Stimulated activated CD4-positive, alpha-beta T cell treated with anti-CD3 and anti-CD28 coated beads, Interleukin-15, amount 100 ng/mL, for 48 hours (primary cell): ENCODE measurements around the gene CCSAP.
"Not testable (repeated sequence)": the region's sequence is repeated elsewhere in the genome, so short reads cannot be mapped to it uniquely, and the experiment has no call there.

ENCODE experiments used
- DNase-seq, 2 donors: peaks; one replicate each; pipeline ENCODE4 v3.0.0-alpha.2; 2020; ENCODE audit warnings: low read depth in 2 of 2

The CCSAP gene

DNA sequence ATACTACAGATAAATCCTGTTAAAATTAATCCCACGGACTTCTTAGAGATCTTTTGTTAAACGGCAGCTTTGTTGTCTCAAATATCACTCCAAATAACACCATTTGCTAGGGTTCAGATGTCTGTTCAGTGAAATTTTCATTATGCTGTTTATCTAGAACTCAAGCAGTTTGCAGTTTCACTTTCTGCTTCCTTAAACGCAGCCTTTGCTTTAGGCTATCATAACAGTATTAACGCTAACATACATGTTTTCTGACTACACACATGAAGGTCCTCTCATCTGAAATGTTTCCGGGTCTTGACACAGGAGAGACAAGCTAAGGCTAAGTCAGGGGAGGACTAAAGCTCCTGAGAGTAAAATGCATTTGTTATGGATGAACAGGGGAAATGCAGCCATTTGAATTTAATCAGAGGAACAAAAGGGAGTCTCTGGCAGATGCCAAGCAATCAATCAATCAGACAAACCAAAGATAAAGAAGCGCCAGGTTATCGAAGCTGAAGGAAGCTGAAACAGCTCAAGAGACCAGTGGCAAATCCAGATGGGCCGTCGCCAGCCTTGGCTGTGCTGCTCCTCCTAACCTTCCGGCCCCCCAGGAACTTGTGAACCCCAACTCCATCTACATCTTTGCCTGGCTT is 16.9 kb downstream of the CCSAP start:
- DNase-seq = no peak

GRCh38 chr1:229325401-229325800 is 17.4 kb downstream of the CCSAP start:
- DNase-seq = no peak

DNA sequence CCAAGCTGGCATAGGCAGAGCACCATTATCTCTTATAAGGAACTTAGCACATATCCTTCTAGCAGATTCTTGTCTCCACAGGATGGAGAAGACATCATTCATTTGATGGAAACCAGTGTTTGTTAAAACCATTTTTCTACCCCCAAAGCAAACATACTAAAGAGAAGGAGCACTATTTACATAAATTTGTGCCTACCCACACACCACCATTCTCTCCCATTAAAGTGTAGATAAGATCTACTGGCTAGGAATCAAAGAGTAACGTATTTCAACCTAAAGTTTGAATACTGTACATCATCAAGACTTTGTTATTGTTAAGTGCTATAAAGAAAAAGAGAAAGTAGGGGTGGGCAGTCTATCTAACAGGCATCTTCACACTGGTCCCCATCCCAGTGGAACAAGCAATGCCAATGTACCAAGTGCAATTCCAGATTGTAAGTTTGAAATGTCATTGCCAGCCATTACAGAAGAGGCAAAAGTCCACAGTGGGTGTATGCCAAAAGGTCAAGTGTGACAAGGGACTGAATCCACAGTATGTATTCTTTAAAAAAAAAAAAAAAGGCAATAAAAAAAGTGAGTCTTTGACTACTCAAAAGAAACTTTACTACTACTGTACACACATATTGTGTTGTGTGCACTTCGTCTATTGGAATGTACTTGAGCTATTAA is 18.8 kb downstream of the CCSAP start:
- no peak for DNase-seq

DNA sequence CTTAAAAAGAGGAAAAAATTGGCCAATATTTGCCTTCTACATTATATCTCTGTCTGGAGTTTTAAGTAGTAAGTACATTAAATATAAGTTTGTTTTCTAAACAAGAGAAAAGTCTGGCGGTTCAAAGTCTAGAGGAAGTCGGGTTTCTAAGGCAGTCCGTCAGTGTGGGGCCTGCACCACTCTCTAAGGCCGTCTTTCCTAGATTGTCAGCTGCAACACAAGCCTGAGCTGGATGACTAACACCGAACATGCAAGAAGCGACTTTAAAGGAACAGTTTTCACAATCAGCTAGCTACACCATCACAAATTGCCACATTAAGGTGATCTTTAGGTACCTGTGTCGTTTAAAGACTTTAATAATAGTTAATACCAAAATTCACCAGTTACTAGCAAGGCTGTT is 19.6 kb downstream of the CCSAP start:
- no peak for DNase-seq

GRCh38 chr1:229319487-229319886 is 23.4 kb downstream of the CCSAP start:
- DNase-seq = no peak

DNA sequence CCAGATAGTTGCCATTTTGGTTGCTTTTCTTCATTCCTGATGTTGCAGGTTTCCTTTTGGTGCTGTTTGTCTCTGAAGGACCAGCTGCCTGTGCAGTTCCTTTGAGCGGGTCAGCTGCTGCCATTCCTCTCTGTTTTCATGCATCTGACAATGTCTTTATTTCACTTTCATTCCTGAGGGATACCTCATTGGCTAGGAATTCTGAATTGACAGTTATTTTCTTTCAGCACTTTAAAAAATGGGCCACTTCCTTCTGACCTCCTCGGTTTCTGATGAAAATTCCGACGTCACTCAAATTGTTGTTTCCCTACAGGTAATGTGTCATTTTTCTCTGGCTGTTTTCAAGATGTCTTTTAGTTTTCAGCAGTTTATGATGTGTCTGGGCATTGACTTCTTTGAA is 24.8 kb downstream of the CCSAP start:
- DNase-seq = no peak

- no peak for DNase-seq
These were observed 26.7 kb downstream of the CCSAP start for GRCh38 chr1:229316166-229316565.

DNA sequence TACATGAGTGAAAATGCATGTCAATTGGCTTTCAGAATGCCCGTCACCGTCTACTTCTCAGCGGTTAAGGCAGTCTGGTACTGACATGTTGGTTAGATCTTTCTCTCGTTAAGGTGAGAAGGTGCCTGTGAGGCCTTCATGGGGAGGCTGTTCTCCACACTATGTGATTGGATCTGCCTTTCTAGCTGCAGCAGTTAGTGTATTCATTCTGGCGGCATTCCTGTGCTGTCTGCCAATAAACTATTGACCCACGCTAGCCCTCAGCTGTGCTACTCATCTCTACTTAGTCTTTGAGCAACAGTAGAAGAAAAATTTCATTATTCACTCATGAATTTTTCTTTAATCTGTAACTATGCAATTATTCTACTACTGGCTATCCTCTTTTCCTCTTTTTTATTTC is 32.0 kb downstream of the CCSAP start:
- DNase-seq = no peak

- DNase-seq = no peak
These were observed 33.2 kb downstream of the CCSAP start for GRCh38 chr1:229309684-229310083.

GRCh38 chr1:229309074-229309473 is 33.8 kb downstream of the CCSAP start:
- no peak for DNase-seq

DNA sequence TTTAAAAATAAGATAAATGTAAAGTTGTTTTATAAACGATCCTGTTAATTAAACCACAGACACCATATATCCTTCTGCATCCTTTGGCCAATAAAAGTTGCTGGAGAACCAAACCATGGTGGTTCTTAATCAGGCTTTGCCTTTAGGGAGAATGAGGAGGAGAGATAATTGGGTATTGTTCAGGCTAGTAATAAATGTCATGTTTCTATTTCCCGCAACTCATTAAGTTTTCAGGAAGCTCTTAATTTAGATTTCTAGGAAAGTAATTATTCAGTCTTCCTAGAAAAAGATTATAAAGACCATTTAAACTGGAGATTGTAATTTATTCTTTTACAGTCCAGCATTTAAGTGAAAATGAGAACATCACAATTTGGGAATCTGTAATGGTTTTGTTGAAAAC is 37.5 kb downstream of the CCSAP start:
- no peak for DNase-seq

GRCh38 chr1:229303855-229304254 is 39.0 kb downstream of the CCSAP start:
- no peak for DNase-seq

DNA sequence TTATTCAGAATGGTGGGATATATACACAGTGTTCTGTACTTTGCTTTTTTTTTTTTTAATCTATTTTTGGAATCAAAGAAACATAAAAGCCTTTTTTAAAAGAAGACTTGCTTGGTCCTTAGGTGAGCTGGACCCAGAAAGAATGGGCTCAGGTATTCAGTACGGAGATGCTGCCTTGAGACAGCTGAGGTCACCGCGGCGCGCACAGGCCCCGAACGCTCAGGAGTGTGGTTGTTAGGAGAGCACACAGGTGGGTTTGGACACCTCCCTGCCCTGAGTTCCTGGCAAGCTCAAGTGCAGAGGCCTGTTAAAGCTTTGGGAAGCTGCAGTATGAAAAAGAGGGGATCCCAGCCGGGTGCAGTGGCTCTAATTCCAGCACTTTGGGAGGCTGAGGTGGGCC is 40.1 kb downstream of the CCSAP start:
- DNase-seq = no peak

GRCh38 chr1:229300099-229300757 is 42.6 kb downstream of the CCSAP start:
- no peak for DNase-seq

- DNase-seq = no peak
These were observed 43.9 kb downstream of the CCSAP start for GRCh38 chr1:229298887-229299503.

- no peak for DNase-seq
These were observed 44.4 kb downstream of the CCSAP start for GRCh38 chr1:229298420-229298819.

DNA sequence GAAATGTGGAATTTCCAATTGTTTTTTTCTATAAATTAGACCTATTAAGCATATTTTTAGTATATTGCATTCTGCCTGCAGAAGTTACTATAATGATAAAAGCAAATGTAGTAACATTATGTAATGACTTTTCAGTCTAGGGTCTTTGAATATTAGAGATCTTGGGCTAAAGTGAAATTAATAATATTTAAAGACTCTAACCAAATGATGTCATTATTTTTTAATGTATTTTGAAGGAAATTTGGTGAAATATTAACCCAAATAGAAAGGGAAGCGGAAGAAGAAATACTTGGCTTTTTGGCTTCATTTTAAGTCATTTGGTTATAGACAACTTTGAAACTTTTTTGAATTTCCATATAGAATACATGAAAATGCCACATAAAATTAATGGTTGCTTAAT is 45.1 kb downstream of the CCSAP start:
- no peak for DNase-seq

DNA sequence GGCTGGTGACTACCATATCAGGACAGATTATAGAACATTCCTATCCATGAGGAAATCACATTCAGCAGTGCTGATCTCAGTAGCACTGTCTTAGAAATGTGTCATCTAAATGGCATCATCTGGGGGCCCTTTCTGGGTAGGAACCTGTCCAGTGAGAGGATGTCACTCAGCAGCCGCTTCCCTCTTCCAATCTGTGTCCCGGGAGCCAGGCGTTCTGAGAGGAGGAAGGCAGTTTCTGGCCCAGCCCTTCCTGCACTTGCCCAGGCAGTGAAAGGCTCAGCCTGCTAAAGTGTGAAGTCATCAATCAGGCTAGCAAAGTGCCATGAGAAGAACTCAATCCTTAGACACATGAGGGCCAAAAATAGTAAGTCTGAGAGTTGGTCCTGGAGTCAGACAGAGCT is 46.3 kb downstream of the CCSAP start:
- no peak for DNase-seq

GRCh38 chr1:229295745-229296144 is 47.1 kb downstream of the CCSAP start:
- DNase-seq = no peak

DNA sequence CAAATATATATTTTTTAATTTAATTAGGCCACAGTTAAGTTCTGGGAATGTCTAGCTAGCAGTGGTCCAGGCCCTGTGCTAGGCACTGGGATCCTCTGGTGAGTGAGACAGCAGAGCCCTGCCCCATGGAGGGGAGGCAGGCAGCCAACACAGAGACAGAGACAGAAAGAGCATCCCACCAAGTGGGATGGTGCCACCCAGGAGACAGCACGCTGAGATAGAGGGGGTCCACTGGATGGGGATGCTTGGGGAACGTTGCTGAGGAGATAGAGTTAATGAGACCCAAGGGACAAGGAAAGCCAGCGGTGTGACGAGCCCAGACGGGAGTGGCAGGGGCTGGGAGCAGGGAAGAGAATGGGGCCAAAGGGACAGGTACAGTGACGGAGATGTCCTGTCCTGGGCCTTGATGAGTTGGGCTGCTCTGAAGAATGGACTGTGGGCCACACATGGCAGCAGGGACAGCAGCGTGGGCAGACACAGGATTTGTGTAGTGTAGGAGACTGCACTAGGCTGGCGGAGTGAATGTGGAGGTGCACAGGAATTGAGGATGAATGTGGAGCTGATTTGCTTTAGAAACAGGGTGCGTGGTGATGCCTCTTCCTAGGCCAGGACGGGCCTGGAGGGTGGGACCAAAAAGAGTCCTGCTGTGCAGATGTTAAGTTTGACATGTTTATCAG is 49.2 kb downstream of the CCSAP start:
- no peak for DNase-seq

DNA sequence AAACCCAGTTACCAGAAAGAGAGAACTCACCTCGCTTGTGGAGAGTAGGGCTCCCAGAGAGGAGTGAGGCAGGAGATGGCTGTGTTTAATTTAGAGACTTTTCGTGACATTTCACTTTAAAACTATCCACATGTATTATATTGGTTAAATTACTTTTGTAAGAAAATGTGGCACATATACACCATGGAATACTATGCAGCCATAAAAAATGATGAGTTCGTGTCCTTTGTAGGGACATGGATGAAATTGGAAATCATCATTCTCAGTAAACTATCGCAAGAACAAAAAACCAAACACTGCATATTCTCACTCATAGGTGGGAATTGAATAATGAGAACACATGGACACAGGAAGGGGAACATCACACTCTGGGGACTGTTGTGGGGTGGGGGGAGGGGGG is 51.2 kb downstream of the CCSAP start:
- DNase-seq = not testable (repeated sequence)

GRCh38 chr1:229288516-229288915 is 54.3 kb downstream of the CCSAP start:
- no peak for DNase-seq
